Amniotic epithelial cell (primary cell): ENCODE data around the gene MACROD1.

Source experiments
- DNase-seq: peaks from one replicate; pipeline ENCODE4 v3.0.0-alpha.2; 2010; ENCODE audit warnings: low read depth

Gene MACROD1

DNA sequence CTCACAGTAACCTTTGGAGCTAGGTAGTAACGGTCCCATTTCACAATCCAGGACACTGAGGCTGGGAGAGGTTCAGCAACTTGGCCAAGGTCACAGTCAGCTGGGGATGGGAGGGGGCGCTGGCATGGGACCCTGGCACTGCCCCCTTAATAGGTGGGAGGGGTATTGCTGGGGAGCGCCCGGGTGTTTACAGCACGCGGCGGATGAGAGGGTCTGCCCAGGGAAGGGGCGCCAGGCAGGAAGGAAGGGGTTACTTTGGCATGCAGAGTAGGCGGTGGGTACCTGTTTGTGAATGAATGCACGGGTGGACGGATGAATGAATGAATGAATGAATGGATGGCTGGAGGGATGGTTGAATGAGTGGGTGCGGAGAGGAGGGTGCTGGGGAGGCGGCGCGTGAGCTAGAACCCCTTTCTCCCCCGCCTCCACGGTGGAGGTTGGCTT, 130.8 kb downstream of the MACROD1 start:
- DNase-seq, result no peak

- DNase-seq, result no peak
Measured at GRCh38 chr11:64034411-64034811, 131.5 kb downstream of the MACROD1 start.

DNA sequence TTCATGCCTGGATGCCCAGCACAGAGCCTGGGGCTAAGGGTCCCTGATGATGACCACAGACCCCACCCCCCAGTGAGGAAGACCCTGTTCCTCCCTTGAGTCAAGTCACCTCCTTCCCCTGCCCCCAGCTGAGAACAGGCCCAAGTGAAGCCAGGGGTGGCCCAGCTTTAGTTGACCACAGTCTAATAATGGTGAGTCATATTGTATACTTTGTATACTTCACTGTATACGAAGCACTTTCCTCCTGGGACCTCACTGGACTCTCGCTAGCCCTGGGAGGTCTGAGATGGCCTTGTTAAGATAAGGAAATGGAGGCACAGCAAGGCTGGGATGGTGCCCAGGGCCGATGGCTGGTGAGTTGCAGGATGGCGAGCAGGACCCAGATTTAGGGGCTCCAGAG, 133.9 kb downstream of the MACROD1 start:
- no peak for DNase-seq

- DNase-seq, result no peak
Measured at GRCh38 chr11:64031001-64031400, 134.9 kb downstream of the MACROD1 start.

DNA sequence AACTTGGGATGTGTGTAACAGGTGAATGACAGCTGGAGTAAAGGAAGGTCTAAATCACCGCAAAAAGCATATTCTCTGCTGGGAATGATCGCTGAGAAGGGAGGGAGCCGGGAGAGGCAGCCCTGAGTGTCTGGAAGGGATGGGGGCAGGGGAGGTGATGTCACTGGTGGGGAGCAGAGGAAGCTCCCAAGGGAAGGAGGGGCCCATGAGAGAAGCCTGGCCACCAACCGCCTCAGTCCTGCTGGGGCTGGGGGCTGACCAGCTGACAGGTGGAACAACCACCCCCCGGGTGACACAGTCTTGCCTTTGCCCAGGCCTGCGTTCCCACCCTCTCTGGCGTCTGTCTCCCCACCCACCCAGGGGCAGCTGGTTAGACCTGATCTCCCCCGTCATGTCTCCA, 136.1 kb downstream of the MACROD1 start:
- no peak for DNase-seq

- DNase-seq, result peak; percentile 19
Measured at GRCh38 chr11:64028398-64029115, 137.4 kb downstream of the MACROD1 start.

- no peak for DNase-seq
Measured at GRCh38 chr11:64027651-64028397, 138.1 kb downstream of the MACROD1 start.

DNA sequence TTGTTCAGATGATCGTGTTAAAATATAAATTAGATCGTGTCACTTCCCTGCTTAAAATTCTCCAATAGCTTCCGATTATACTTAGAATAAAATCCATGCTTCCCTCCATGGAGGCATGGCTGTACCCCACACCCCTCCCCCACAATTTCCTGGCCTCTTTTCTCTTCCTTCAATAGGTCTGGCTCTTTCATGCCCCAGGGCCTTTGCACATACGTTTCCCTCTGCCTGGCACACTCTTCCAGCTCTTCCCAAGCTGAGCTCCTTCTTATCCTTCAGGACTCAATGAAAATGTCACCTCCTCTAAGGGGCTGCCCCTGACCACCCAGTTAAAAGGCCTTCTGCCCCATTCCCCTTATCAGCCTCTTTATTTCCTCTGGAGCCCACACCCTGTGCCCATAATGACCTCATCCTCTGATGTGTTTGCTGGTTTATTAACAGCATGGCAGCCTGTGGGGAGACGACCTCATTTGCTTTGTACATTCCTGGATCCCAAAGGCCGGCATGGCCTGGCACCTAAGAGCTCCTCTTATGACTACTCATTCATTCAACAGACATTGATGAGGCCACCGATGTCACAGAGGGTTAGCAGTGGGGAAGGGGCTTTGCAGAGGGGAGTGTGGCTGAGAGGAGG, 139.2 kb downstream of the MACROD1 start:
- peak; percentile 22 for DNase-seq

GRCh38 chr11:64025205-64025604, 140.7 kb downstream of the MACROD1 start:
- DNase-seq, result no peak

GRCh38 chr11:64023712-64024710, 141.9 kb downstream of the MACROD1 start:
- no peak for DNase-seq

DNA sequence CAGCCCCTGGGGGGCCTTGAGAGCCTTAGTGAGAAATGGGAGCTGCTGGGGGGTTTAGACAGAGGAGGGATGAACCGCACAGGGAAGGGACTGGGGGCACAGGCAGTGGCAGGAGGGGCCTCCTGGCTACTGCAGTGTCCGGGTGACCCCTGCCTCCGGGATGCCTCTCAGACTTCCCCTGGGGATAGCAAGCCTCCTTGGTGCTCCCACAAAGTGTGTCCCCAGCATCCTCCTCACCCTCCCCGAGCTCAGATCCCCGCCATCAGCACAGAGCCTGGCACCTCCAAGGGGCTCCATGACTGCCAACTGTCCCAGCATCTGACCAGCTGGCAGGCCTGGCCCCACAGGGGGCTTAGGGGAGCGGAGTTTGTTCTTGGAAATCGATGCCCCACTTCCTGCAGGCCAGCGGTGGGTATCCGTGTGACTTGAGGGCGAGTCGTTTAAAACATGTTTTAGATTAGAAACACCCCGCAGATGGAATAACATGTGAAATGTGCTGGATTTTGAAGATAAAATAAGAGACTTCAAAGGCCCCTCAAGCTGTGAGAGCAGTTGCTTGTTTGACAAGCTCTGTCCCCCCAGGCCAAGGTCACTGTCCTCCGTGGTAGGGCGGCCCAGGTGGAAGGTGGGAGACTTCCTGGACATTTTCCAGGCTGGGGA, 143.7 kb downstream of the MACROD1 start:
- no peak for DNase-seq

DNA sequence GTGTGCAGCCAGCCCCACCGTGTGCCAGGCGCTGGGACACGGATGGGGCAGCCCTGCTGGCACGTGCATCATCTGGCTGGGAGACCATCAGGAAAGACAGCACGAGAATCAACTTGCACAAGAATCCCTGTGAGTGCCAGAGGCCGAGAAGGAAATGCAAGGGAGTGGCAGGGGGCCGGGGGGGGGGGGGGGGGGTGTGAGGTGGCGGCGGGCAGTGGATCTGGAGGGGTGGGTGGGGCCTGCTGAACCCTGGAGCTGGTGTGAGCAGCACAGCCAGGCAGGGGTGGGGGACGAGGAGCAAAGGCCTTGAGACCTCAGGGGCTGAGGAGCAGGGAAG, 144.2 kb downstream of the MACROD1 start:
- no peak for DNase-seq

- DNase-seq, result no peak
Measured at GRCh38 chr11:64020976-64021756, 144.7 kb downstream of the MACROD1 start.

- no peak for DNase-seq
Measured at GRCh38 chr11:64019106-64020037, 146.5 kb downstream of the MACROD1 start.

GRCh38 chr11:64018310-64018709, 147.6 kb downstream of the MACROD1 start:
- DNase-seq, result no peak

- no peak for DNase-seq
Measured at GRCh38 chr11:64017945-64018224, 148.0 kb downstream of the MACROD1 start.

- DNase-seq, result no peak
Measured at GRCh38 chr11:64015935-64016845, 149.7 kb downstream of the MACROD1 start.

DNA sequence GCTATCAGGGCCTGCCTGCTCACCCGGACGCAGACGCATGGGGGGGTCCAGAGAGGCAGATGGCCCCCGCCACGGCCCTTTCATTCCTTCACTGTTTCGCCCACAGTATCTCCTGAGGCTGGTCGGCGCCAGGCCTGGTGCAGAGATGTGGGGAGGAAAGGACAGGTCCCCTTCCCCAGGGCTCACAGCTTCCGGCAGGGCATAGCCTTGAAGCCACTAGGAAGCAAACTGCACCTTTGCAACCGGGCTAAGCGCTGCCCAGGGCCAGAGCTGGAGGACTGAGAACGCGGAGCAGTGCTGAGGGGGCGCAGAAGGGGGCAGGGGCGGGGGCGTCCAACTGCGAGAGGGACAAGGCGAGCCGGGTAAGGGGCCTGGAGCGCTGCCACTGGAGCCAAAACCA, 150.4 kb downstream of the MACROD1 start:
- no peak for DNase-seq

GRCh38 chr11:64014356-64014755, 151.6 kb downstream of the MACROD1 start:
- no peak for DNase-seq
